Uterus (tissue), 2 donors: ENCODE results near the gene CASK.

ENCODE experiments used
- CTCF ChIP-seq, 4 experiments: fragments of 200-600 bp in 2 of 4; fragments of 450-650 bp in 2 of 4; sonication (generic) in 2 of 4; IDR thresholded peaks; one replicate each; pipeline ENCODE4 v1.5.1; 2016 to 2019; ENCODE audit warnings: antibody characterized with exemption in 4 of 4, mild to moderate bottlenecking in 2 of 4, moderate library complexity in 1 of 4
- POLR2A ChIP-seq, 2 donors: fragments of 450-650 bp; IDR thresholded peaks; one replicate each; pipeline ENCODE4 v1.6.1; 2016; ENCODE audit warnings: antibody characterized with exemption in 2 of 2, mild to moderate bottlenecking in 1 of 2, moderate library complexity in 1 of 2

- no peak for TF ChIP-seq POLR2A (IDR thresholded peaks at IDR 0.05)
- TF ChIP-seq CTCF (IDR thresholded peaks at IDR 0.05): no peak
Observed at GRCh38 chrX:41677183-41678060, 245.9 kb downstream of the CASK start.
